Motor neuron (in vitro differentiated cells): ENCODE results near the gene CAP1. TPM values are rescaled to one million over a fixed set of nuclear protein-coding genes. Genes with fewer than 3 reads are reported as not detected.

Source experiments
- ATAC-seq, 8 experiments: fragments of 200-7000 bp; cut with Tn5 transposase; replicated peaks in 6 of 8; 2 replicates each; pipeline ENCODE4 v1.8.0; 2021; ENCODE audit warnings: mild to moderate bottlenecking in 8 of 8, moderate library complexity in 8 of 8
- H3K27ac ChIP-seq, 2 donors: fragments of 250-450 bp; sonication (Bioruptor Pico); 2 replicates each; pipeline ENCODE4 v1.9.0; 2021; ENCODE audit warnings: antibody characterized with exemption in 2 of 2, mild to moderate bottlenecking in 2 of 2, moderate library complexity in 1 of 2
- H3K4me1 ChIP-seq, 2 donors: fragments of 250-450 bp; sonication (Bioruptor Pico); replicated peaks in 1 of 2; 2 replicates each; pipeline ENCODE4 v1.6.1; 2021; ENCODE audit warnings: antibody characterized with exemption in 2 of 2, mild to moderate bottlenecking in 2 of 2, moderate library complexity in 1 of 2
- H3K4me3 ChIP-seq, 5 donors: fragments of 250-450 bp; sonication (Bioruptor Pico); 2 replicates each; pipeline ENCODE4 v1.9.0; 2021; ENCODE audit warnings: antibody characterized with exemption in 5 of 5, mild to moderate bottlenecking in 5 of 5, moderate library complexity in 4 of 5
- WGBS, 10 experiments: fragments of 450-650 bp; shearing (Covaris generic); methylation state at CpG; one replicate each; pipeline ENCODE4 v1.0.0; 2022; 5-methylcytosine and 5-hydroxymethylcytosine counted together
- in situ Hi-C, 9 experiments: fragments of 400-800 bp; cut with MboI; loops; one replicate each; pipeline ENCODE4 v1.15.0; 2021; ENCODE audit warnings: low sequenced_read_pairs in 9 of 9, low pct_unique_long_range_greater_than_20kb in 2 of 9; ENCODE audit not compliant: unreplicated experiment in 9 of 9
- total RNA-seq, 8 experiments: library from RNA; unstranded; fragments of 300-600 nt; gene quantifications; 2 replicates each; pipeline versions ENCODE4 v1.2.3 to v1.2.4, GENCODE V29; 2022

The CAP1 gene
- total RNA-seq, 8 experiments from 2014 or later, result 120 to 220 (median 158) TPM

DNA sequence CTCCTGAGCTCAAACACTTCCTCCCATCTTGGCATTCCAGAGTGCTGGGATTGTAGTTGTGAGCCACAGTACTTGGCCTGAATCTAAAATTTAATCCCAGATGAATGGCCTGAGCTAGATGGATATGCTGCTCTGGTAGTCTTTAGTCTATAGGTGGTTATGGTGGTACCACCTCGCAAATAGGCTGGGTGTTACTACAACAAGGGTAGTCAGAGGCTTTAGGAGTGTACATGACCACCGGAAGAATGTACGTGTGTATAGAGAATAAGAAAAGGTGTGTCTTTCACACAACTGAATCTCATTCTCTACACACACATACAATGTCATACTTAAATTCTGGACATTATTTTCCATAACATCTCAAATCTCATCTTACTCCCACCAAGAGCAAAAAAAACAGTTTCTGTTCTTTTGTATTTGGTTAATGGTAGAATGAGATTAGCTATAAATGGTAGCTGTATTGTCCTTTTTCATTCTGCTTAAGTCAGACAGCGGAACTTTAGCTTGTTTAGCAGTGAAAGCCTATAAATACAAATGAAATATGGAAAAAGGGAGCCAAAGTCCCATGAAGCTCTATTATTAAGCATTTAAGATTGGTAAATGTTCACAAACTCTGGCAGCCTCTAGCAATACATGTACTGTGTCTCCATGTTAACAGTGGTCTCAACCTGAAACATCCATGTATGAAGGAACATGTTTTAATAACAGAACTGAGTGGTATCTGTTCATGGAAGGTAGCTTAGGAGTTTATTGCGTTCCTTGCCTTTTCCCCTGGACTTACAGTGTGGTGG, 16.2 kb downstream of the CAP1 start:
- Histone ChIP-seq H3K4me3 (no peak overlapping the region), H3K4me1 (no peaks in the 10 kb centered on the region), H3K27ac (no peak overlapping the region)
- 90 to 100% (median 100%) methylated on average over 2 to 5 of the region's 5 CpGs; no CpG with 5 or more reads in 1 of the 10 experiments for WGBS, 10 experiments
- no peak for ATAC-seq
- in situ Hi-C loops, result no loop called here

DNA sequence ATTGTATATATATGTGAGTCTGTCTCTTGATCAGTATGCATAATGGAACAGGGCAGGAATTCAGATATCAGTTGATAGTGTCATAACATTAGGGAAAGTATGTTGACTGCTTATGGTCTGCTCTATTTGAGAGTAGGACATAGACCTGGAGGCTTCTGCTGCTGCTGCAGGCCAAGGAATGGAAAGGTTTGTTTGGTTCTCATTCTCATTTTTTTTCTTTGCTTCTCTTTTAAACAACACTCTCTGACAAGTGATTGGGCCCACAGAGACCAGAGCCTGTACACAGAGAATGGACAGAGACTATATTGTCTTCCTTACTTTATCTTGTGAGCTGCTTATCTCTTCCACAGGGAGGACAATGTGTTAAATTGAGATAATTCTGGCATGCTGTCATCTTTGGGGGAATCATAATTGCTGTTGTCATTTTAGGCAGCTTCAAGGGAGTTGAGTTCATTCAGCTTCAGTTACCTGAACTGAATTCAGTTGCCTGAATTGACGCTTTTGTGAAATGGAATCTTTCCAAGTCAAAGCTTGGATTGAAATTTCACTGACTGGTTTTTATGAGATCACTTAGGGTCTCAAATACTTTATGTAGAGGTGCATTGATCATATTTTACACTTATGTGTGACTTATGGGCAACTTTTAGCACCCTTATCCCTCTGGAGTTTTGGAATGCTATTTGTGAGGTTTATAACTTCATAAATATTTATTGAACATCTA, 16.9 kb downstream of the CAP1 start:
- ATAC-seq, result no peak
- in situ Hi-C loops, result no loop called here
- H3K27ac ChIP-seq, result no peak overlapping the region
- no peak overlapping the region for H3K4me3 ChIP-seq
- no peaks in the 10 kb centered on the region for H3K4me1 ChIP-seq
- whole genome bisulfite sequencing, 10 experiments, result 91 to 100% (median 100%) methylated on average over 1 of the region's 1 CpG; no CpG with 5 or more reads in 5 of the 10 experiments

DNA sequence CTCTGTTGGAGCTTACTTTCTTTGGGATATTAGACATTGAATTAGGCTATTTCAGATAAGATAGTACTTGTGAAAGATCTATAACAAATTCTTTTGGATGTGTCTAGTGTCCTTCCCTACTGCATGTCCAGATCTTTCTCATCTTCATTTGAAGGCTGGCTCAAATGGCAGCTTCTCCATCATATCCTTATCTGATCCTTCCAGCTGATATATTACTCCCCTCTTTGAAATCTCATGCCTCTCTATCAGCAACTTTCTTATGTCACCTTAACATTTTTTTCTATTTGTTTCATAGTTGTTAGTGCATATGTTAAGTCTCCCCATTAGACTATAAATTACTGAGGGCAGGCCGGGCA, 17.5 kb downstream of the CAP1 start:
- WGBS, 10 experiments, result 40 to 100% (median 88%) methylated on average over 1 of the region's 1 CpG; no CpG with 5 or more reads in 5 of the 10 experiments
- in situ Hi-C loops, result no loop called here
- no peaks in the 10 kb centered on the region for H3K4me1 ChIP-seq
- no peak overlapping the region for H3K4me3 ChIP-seq
- H3K27ac ChIP-seq, result no peak overlapping the region
- no peak for ATAC-seq

DNA sequence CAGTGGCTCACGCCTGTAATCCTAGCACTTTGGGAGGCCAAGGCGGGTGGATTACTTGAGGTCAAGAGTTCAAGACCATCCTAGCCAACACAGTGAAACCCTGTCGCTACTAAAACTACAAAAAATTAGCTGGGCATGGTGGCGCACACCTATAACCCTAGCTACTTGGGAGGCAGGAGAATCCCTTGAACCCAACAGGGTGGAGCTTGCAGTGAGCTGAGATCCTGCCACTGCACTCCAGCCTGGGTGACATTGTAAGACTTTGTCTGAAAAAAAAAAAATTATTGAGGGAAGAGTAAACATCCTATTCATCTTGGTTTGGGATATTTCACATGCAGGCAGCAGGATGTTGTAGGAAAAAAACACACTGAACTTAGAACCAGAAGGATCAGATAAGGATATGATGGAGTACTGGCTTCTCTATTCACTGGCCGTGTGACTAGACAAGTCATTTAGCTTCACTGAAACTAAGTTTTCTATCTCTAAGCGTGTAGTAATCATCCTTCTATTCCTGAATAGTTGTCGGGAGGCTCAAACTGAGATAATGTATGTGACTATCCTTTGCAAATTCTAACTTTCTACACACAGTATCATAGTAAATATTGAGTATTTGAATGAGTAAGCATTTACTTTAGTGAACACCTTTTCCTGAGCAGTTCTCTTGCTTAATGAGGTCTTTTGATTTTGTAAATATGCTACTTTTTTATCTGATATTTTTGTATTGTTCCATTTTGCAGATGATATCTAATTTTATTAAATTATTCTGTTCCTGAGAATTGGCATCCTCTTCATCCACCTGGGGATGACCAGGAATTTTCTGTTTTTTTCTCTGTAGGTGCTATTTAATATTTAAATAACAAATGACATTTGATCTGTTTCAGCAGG, 18.2 kb downstream of the CAP1 start:
- Histone ChIP-seq H3K4me3 (no peak overlapping the region), H3K27ac (no peak overlapping the region), H3K4me1 (no peaks in the 10 kb centered on the region)
- WGBS, 10 experiments, result 71 to 100% (median 91%) methylated on average over 1 to 7 of the region's 7 CpGs; no CpG with 5 or more reads in 1 of the 10 experiments
- no peak for ATAC-seq
- in situ Hi-C loops, result no loop called here

DNA sequence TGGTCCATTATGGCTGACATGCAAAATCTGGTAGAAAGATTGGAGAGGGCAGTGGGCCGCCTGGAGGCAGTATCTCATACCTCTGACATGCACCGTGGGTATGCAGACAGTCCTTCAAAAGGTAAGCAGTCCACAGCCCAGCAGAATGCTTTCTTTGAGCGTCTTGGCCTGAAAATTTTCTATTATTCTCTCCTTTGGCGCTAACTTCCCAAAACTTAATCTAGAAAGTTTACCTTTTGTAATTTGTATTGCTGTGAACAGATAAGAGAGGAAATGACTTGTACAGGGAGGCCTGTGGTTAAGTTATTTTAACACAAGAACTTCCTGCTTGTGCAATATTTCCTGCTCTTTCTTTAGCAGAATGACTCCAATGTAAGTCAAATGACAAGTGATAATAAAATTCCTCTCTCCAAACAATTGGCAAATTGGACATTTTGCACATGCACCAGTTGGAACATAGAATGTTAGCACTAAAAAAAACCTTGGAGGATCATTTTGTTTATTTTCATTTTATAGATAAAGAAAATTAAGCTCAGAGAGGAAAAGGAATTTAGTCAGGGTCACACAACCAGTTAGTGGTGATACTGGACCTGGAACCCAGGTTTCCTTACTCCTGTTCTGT, 18.9 kb downstream of the CAP1 start:
- no peaks in the 10 kb centered on the region for H3K4me1 ChIP-seq
- H3K4me3 ChIP-seq, result no peak overlapping the region
- in situ Hi-C loops, result no loop called here
- no peak for ATAC-seq
- 50 to 100% (median 90%) methylated on average over 1 to 4 of the region's 4 CpGs for WGBS, 10 experiments
- no peak overlapping the region for H3K27ac ChIP-seq

DNA sequence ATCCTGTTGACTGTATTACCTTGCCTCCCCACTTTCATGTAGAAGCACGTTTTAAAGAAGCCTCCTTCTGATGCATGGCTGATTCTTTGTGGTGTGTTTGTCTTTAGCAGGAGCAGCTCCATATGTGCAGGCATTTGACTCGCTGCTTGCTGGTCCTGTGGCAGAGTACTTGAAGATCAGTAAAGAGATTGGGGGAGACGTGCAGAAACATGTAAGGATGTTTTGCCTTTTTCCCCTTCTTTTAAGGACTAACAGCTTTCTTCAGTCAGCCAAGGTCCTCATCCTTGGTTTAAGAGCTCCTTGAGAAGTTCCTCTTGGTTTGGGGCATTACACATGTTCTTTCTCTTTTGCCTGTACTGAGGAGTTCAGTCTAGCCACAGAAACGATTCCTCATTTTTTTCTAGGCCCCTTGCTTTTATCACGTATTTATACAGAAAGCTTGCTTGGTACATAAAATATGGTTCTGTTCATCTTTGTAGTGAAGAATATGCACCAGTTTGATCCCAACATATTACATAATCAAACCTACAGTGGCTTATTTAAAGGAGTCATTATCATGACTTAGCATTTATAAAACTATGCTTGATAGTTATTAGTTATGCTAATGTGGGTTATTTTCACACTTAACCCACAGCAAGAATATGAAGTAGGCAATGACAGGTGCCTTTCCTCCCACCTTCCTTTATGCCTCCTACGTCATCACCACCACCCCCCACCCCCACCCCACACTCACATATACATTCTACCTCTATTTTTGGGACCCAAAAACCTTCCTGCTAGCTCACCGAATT, 19.6 kb downstream of the CAP1 start:
- ATAC-seq, result no peak
- Histone ChIP-seq H3K4me3 (no peak overlapping the region), H3K4me1 (no peaks in the 10 kb centered on the region), H3K27ac (no peak overlapping the region)
- in situ Hi-C loops, result no loop called here
- WGBS, 10 experiments, result 58 to 94% (median 75%) methylated on average over 2 to 6 of the region's 7 CpGs

DNA sequence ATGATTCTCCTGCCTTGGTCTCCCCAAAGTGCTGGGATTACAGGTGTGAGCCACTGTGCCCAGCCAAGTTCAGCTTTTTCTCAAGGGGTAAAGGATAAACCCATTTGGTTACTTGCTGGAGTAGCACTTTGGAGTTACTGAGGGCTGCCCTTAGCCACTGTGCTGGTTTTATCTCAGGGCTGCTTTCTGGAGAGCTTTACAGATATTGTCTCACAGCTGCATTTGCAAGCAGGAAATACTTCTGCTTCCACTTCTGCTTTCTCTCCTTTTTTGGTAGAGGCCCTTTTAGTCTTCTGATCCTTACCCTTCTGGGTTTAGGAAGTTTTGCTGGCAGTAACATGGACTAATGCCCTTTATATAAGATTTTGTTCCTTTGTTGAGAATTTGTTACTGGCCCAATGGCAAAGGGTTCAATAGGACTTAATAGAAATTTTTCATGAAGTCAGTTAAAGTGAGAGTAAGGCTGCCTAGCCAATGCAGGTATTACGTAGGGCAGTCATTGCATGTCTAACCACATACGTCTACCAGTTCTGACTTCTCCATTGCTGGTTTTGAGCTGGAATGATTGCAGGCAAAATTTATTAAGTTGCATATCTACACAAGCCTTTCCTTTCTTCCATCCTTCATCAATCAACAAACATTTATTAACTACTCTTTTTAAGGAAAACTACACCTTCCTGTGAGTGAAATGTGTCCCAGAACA, 24.4 kb downstream of the CAP1 start:
- Histone ChIP-seq H3K27ac (no peak overlapping the region), H3K4me3 (no peak overlapping the region), H3K4me1 (no peaks in the 10 kb centered on the region)
- no peak for ATAC-seq
- WGBS, 10 experiments, result 90 to 100% (median 97%) methylated on average over 1 to 2 of the region's 2 CpGs; no CpG with 5 or more reads in 3 of the 10 experiments
- in situ Hi-C loops, result no loop called here

DNA sequence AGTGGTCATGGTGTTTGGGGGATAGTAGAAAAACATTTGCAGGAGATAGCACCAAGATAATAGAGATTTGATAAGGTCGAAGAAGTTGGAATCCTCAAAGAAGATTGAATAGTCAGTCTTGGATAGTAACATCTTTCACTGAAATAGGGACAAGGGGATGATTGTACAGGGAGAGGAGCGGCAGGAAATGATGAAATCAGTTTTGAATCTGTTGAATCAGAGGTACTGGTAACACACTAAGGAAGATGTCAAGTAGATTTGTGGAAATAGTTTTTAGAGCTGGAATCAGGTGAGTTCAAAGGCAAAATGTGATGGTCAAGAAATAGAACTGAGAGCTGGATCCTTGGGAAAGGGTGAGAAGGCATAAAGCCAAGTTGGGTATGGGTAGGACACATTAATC, 26.5 kb downstream of the CAP1 start:
- Histone ChIP-seq H3K4me3 (no peak overlapping the region), H3K4me1 (no peaks in the 10 kb centered on the region), H3K27ac (no peak overlapping the region)
- in situ Hi-C loops, result no loop called here
- WGBS, 10 experiments, result 83 to 100% (median 94%) methylated on average over 1 to 2 of the region's 2 CpGs; no CpG with 5 or more reads in 1 of the 10 experiments
- no peak for ATAC-seq

DNA sequence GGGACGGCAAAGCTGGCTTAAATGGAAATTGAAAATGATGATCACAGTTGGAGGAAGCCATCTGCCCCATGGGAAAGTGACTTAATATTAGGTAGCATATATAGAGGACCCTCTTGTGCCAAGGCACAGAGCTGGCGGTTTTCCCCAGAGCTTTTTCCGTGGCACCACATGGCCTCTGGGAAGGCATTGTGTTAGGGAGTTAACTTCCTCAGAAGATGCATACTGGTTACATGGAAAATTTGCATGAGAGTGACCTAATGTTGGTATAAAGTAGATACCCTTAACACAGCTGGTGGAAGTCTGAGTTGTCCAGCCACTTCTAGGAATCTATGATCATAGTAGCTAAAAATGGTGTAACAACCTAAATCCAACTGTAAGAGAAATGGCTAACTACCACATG, 27.3 kb downstream of the CAP1 start:
- 20 to 100% (median 89%) methylated on average over 1 to 3 of the region's 3 CpGs; no CpG with 5 or more reads in 5 of the 10 experiments for WGBS, 10 experiments
- in situ Hi-C loops, result no loop called here
- Histone ChIP-seq H3K4me3 (no peak overlapping the region), H3K4me1 (no peaks in the 10 kb centered on the region), H3K27ac (no peak overlapping the region)
- ATAC-seq, result peak in 3 of 8 experiments; percentile 80 to 98 (median 94)

DNA sequence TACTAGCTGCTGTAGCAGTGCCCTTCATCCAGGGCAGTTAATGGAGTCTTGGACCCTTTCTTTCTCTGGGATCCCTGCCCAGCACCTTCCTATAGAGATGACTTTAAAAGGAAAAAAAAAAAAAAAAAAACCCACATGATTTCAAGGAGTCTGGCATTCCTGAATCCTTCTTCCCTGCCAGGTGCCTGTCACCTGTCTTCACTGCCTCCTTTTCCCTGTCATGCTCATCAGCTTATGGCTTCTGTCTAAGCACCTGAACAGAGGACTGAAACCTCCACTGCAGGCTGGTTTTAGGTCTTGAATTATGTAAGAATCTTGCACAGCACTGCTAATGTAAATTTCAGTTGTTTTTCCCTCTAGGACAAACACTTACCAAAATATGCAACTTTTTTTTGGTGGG, 31.6 kb downstream of the CAP1 start:
- ATAC-seq, result no peak
- in situ Hi-C loops, result no loop called here
- H3K4me1 ChIP-seq, result no peaks in the 10 kb centered on the region
- no peak overlapping the region for H3K4me3 ChIP-seq
- H3K27ac ChIP-seq, result no peak overlapping the region

DNA sequence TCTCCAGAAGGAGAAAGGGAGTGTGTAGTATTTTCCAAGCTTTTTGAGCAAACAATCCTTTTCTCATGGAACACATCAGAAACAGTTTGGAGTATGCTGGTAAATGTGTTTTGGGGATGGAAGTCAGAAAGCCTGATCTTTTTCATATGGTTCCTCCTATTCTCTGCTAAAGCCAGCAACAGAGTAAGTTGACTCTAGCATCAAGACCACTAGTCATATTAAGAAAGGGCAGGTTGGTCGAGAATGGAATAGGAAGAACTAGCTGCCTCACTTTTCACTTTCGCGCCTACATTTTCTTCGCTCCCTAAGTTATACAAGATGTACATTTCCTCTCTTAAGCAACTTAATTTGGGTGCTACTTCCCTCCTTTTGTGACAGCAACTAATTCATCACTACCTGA, 32.5 kb downstream of the CAP1 start:
- no peak overlapping the region for H3K4me3 ChIP-seq
- H3K4me1 ChIP-seq, result no peaks in the 10 kb centered on the region
- no peak overlapping the region for H3K27ac ChIP-seq
- WGBS, 10 experiments, result 91 to 100% (median 100%) methylated on average over 2 to 4 of the region's 4 CpGs; no CpG with 5 or more reads in 3 of the 10 experiments
- ATAC-seq, result no peak
- in situ Hi-C loops, result no loop called here

DNA sequence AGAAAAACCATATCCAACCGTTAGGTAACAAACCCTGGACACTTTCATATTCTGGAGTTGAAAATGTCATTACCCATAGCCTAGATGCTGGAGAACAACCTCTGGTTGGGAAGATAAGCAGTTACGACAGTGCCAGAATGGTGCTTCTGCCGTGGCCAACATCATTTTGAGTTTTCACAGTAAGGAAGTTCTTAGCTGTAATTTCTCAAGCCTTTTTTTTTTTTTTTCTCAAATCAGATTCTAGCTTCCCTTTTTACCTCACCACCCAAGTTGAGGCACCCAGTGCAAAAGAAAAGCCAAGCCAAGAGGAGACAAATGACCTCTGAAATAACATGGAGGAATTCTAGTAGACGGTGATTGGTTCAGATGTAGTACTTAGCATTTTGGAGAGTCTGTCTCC, 34.7 kb downstream of the CAP1 start:
- ATAC-seq, result no peak
- Histone ChIP-seq H3K4me3 (no peak overlapping the region), H3K4me1 (no peaks in the 10 kb centered on the region), H3K27ac (no peak overlapping the region)
- in situ Hi-C loops, result loop anchor here in 1 of 9 experiments (25.0 kb wide), 1 partner anchor 262 kb away; no protein-coding TSS in a partner anchor
- WGBS, 10 experiments, result 56 to 100% (median 92%) methylated on average over 1 to 4 of the region's 4 CpGs
